ENCODE data around the gene NACC2. TPM values are rescaled to one million over a fixed set of nuclear protein-coding genes. Genes with fewer than 3 reads are reported as not detected.

The NACC2 gene
- total RNA-seq, 1 donor from 2014 or later, result 34.0 TPM

GRCh38 chr9:136014147-136014923 is 80.8 kb downstream of the NACC2 start:
- no peak for DNase-seq (ENCODE audit: low read depth)
- no peak overlapping the region for H2AFZ ChIP-seq (ENCODE audit: low read depth, low read length)
- H3K9ac ChIP-seq (ENCODE audit: low read length), result no peak overlapping the region
- H3K4me2 ChIP-seq (ENCODE audit: low read length), result no peak overlapping the region
- TF ChIP-seq CTCF (IDR thresholded peaks at IDR 0.05; ENCODE audit: insufficient read depth, low read depth, low read length) (no peak), EZH2 (IDR thresholded peaks at IDR 0.05; ENCODE audit: insufficient read depth, low read length) (no peak)
- H3K27ac Mint-ChIP-seq (ENCODE audit: unreplicated experiment), result no peak overlapping the region
- no peaks in the 10 kb centered on the region for H3K27me3 Mint-ChIP-seq (ENCODE audit: low read depth, unreplicated experiment)
- no peak for FAIRE-seq
- no peak overlapping the region for H3K4me3 Mint-ChIP-seq (ENCODE audit: unreplicated experiment)
- peaks cover 33% of the 10 kb centered on the region for H3K79me2 ChIP-seq (ENCODE audit: insufficient read depth, low read length)
- no peaks in the 10 kb centered on the region for H3K27me3 ChIP-seq (ENCODE audit: insufficient read depth, low read length)
- peaks cover 4% of the 10 kb centered on the region for H3K4me1 Mint-ChIP-seq (ENCODE audit: low read depth, unreplicated experiment)
- H3K9me3 ChIP-seq (ENCODE audit: insufficient read depth, low read depth, low read length), result no peaks in the 10 kb centered on the region
- H3K36me3 Mint-ChIP-seq (ENCODE audit: low read depth, unreplicated experiment), result peaks cover 4% of the 10 kb centered on the region
- H3K4me1 ChIP-seq (ENCODE audit: insufficient read depth, low read length), result peaks cover 8% of the 10 kb centered on the region
- no peaks in the 10 kb centered on the region for H3K9me3 Mint-ChIP-seq (ENCODE audit: unreplicated experiment)
- H3K36me3 ChIP-seq (ENCODE audit: insufficient read depth, low read length), result no peaks in the 10 kb centered on the region
- peaks cover 78% of the 10 kb centered on the region for H4K20me1 ChIP-seq (ENCODE audit: insufficient read depth, low read length)
- H3K4me3 ChIP-seq (ENCODE audit: insufficient read depth, low read depth, low read length), result no peak overlapping the region
- H3K27ac ChIP-seq (ENCODE audit: low read depth, low read length), result no peak overlapping the region

GRCh38 chr9:136013524-136014034 is 81.5 kb downstream of the NACC2 start:
- H3K27ac ChIP-seq (ENCODE audit: low read depth, low read length), result no peak overlapping the region
- H3K36me3 Mint-ChIP-seq (ENCODE audit: low read depth, unreplicated experiment), result peaks cover 4% of the 10 kb centered on the region
- H3K79me2 ChIP-seq (ENCODE audit: insufficient read depth, low read length), result peaks cover 26% of the 10 kb centered on the region

More at GRCh38 chr9:136013524-136014034, 81.5 kb downstream of the NACC2 start:
- H3K4me2 ChIP-seq (ENCODE audit: low read length), result no peak overlapping the region
- FAIRE-seq (no peak), DNase-seq (ENCODE audit: low read depth) (no peak)
- H3K9me3 ChIP-seq (ENCODE audit: insufficient read depth, low read depth, low read length), result no peaks in the 10 kb centered on the region
- no peaks in the 10 kb centered on the region for H3K9me3 Mint-ChIP-seq (ENCODE audit: unreplicated experiment)
- H3K4me1 Mint-ChIP-seq (ENCODE audit: low read depth, unreplicated experiment), result peaks cover 7% of the 10 kb centered on the region
- peaks cover 78% of the 10 kb centered on the region for H4K20me1 ChIP-seq (ENCODE audit: insufficient read depth, low read length)
- no peaks in the 10 kb centered on the region for H3K27me3 ChIP-seq (ENCODE audit: insufficient read depth, low read length)
- H3K27ac Mint-ChIP-seq (ENCODE audit: unreplicated experiment), result no peak overlapping the region
- H3K27me3 Mint-ChIP-seq (ENCODE audit: low read depth, unreplicated experiment), result no peaks in the 10 kb centered on the region
- no peak for TF ChIP-seq EZH2 (IDR thresholded peaks at IDR 0.05; ENCODE audit: insufficient read depth, low read length)
- TF ChIP-seq CTCF (IDR thresholded peaks at IDR 0.05; ENCODE audit: insufficient read depth, low read depth, low read length), result no peak
- H3K36me3 ChIP-seq (ENCODE audit: insufficient read depth, low read length), result no peaks in the 10 kb centered on the region
- no peak overlapping the region for H3K4me3 Mint-ChIP-seq (ENCODE audit: unreplicated experiment)
- no peak overlapping the region for H3K4me3 ChIP-seq (ENCODE audit: insufficient read depth, low read depth, low read length)
- H3K4me1 ChIP-seq (ENCODE audit: insufficient read depth, low read length), result peaks cover 14% of the 10 kb centered on the region
- no peak overlapping the region for H2AFZ ChIP-seq (ENCODE audit: low read depth, low read length)
- H3K9ac ChIP-seq (ENCODE audit: low read length), result no peak overlapping the region

Measured in astrocyte (in vitro differentiated cells and primary cell).